Endometrial microvascular endothelial cells (primary cell): ENCODE data around the gene FHIT. TPM values are rescaled to one million over a fixed set of nuclear protein-coding genes. Genes with fewer than 3 reads are reported as not detected.

Source experiments
- in situ Hi-C: cut with HindIII; loops from 2 replicates; pipeline ENCODE4 v1.10.0; 2017; ENCODE audit warnings: low sequenced_read_pairs, low pct_unique_long_range_greater_than_20kb; ENCODE audit errors: inconsistent ontology term
- total RNA-seq: library from RNA; depleted of rRNA; stranded (reverse); fragments of >200 nt; gene quantifications from one replicate; pipeline ENCODE4 v1.2.3, GENCODE V29; 2015; ENCODE audit errors: inconsistent ontology term

Gene FHIT
- total RNA-seq, 1 donor from 2014 or later: 0.19 TPM

GRCh38 chr3:59704292-59704691 is 1547.0 kb downstream of the FHIT start:
- in situ Hi-C loops: no loop called here

GRCh38 chr3:59699648-59700320 is 1551.5 kb downstream of the FHIT start:
- in situ Hi-C loops: no loop called here
